Stomach (tissue), 9 donors: ENCODE data around the gene WNT3A. TPM values are rescaled to one million over a fixed set of nuclear protein-coding genes. Genes with fewer than 3 reads are reported as not detected.

Source experiments
- DNase-seq, 2 donors: peaks; one replicate each; pipeline versions ENCODE4 v3.0.0 to v3.0.0-alpha.2; 2013 to 2019
- H3K27ac ChIP-seq, 5 donors: fragments of 200-600 bp in 4 of 5; sonication (generic) in 4 of 5; one replicate each; pipeline ENCODE4 v1.5.1; 2013 to 2019; ENCODE audit warnings: mild to moderate bottlenecking in 1 of 5, moderate library complexity in 1 of 5
- H3K27me3 ChIP-seq, 3 donors: fragments of 200-600 bp; sonication (generic); one replicate each; pipeline ENCODE4 v1.5.1; 2017 to 2019; ENCODE audit warnings: mixed run types in 1 of 3
- H3K36me3 ChIP-seq, 4 donors: fragments of 200-600 bp; sonication (generic); 1 replicate in 3 of 4; 2 replicates in 1 of 4; pipeline ENCODE4 v1.5.1; 2016 to 2019
- H3K4me1 ChIP-seq, 4 donors: fragments of 200-600 bp; sonication (generic); one replicate each; pipeline ENCODE4 v1.5.1; 2016 to 2019
- H3K4me3 ChIP-seq, 4 donors: fragments of 200-600 bp; sonication (generic) in 3 of 4; one replicate each; pipeline ENCODE4 v1.5.1; 2016 to 2019; ENCODE audit warnings: mild to moderate bottlenecking in 1 of 4
- H3K9me3 ChIP-seq, 4 donors: fragments of 200-600 bp; sonication (generic); one replicate each; pipeline ENCODE4 v1.5.1; 2016 to 2019
- EP300 ChIP-seq: sonication (generic); formaldehyde crosslinking; IDR thresholded peaks from one replicate; pipeline ENCODE4 v1.6.1; 2017; ENCODE audit warnings: antibody characterized with exemption
- POLR2A ChIP-seq, 4 donors: fragments of 450-650 bp; IDR thresholded peaks; one replicate each; pipeline ENCODE4 v1.6.1; 2016; ENCODE audit warnings: antibody characterized with exemption in 4 of 4, control low read depth in 2 of 4, mild to moderate bottlenecking in 1 of 4, moderate library complexity in 1 of 4
- POLR2AphosphoS5 ChIP-seq, 3 donors: sonication (generic); formaldehyde crosslinking; IDR thresholded peaks; one replicate each; pipeline ENCODE4 v1.6.1; 2016; ENCODE audit warnings: antibody characterized with exemption in 3 of 3
- WGBS, 5 donors: extraction: QIAGEN DNeasy Blood & Tissue Kit in 3 of 5; methylation state at CpG; one replicate each; pipeline versions ENCODE4 v1.1.5 to v1.1.7; 2013 to 2018; 5-methylcytosine and 5-hydroxymethylcytosine counted together
- intact Hi-C: fragments of 100-400 bp; cut with DNase I; formaldehyde crosslinking; loops from one replicate; pipeline ENCODE4 v1.15.1; 2023; ENCODE audit warnings: low total_unique reads
- polyA plus RNA-seq, 3 donors: library from polyadenylated mRNA; stranded (reverse); fragments of 200-250 nt; gene quantifications; one replicate each; pipeline ENCODE4 v1.2.3, GENCODE V29; 2013
- total RNA-seq, 5 donors: library from RNA; depleted of rRNA; stranded (reverse); fragments of >200 nt; gene quantifications; one replicate each; pipeline versions ENCODE4 v1.1.0 to v1.2.3, GENCODE V29; 2014 to 2016
- TF ChIP-seq, protein P1 (sequence below), 7 experiments: fragments of 450-650 bp in 4 of 7; fragments of 200-600 bp in 3 of 7; sonication (generic) in 3 of 7; IDR thresholded peaks; one replicate each; pipeline ENCODE4 v1.5.1; 2016 to 2019; ENCODE audit warnings: antibody characterized with exemption in 7 of 7, control low read depth in 2 of 7, mild to moderate bottlenecking in 1 of 7
- donor health status: healthy with polysubstance abuse.
- donor health status: Bipolar disorder and iron deficiency.
- donor health status: healthy.

Gene WNT3A
- total and polyA plus RNA-seq, 8 donors = 0.31 to 0.90 TPM; not detected in 6

DNA sequence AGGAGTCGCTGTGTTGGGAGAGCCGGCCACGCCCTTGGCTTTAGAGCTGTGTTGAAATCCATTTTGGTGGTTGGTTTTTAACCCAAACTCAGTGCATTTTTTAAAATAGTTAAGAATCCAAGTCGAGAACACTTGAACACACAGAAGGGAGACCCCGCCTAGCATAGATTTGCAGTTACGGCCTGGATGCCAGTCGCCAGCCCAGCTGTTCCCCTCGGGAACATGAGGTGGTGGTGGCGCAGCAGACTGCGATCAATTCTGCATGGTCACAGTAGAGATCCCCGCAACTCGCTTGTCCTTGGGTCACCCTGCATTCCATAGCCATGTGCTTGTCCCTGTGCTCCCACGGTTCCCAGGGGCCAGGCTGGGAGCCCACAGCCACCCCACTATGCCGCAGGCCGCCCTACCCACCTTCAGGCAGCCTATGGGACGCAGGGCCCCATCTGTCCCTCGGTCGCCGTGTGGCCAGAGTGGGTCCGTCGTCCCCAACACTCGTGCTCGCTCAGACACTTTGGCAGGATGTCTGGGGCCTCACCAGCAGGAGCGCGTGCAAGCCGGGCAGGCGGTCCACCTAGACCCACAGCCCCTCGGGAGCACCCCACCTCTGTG, 91.6 kb downstream of the WNT3A start:
- no peaks in the 10 kb centered on the region for H3K27me3 ChIP-seq
- peaks cover 15 to 60% (median 54%) of the 10 kb centered on the region in 4 donors for H3K4me1 ChIP-seq
- H3K27ac ChIP-seq = no peak overlapping the region
- intact Hi-C loops = loop anchor here (10.0 kb wide), 1 partner anchor 46 kb away; the partner anchor contains the start of genes GJC2 and GUK1
- peaks cover 49 to 64% (median 58%) of the 10 kb centered on the region in 4 donors for H3K36me3 ChIP-seq
- no peak overlapping the region for H3K4me3 ChIP-seq
- no peak for DNase-seq
- H3K9me3 ChIP-seq = peaks cover 0 to 13% (median 8%) of the 10 kb centered on the region in 4 donors
- TF ChIP-seq POLR2AphosphoS5 (IDR thresholded peaks at IDR 0.05) (no peak), POLR2A (IDR thresholded peaks at IDR 0.05) (no peak)
- TF ChIP-seq, protein P1, sequence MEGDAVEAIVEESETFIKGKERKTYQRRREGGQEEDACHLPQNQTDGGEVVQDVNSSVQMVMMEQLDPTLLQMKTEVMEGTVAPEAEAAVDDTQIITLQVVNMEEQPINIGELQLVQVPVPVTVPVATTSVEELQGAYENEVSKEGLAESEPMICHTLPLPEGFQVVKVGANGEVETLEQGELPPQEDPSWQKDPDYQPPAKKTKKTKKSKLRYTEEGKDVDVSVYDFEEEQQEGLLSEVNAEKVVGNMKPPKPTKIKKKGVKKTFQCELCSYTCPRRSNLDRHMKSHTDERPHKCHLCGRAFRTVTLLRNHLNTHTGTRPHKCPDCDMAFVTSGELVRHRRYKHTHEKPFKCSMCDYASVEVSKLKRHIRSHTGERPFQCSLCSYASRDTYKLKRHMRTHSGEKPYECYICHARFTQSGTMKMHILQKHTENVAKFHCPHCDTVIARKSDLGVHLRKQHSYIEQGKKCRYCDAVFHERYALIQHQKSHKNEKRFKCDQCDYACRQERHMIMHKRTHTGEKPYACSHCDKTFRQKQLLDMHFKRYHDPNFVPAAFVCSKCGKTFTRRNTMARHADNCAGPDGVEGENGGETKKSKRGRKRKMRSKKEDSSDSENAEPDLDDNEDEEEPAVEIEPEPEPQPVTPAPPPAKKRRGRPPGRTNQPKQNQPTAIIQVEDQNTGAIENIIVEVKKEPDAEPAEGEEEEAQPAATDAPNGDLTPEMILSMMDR (IDR thresholded peaks at IDR 0.05) = no peak
- WGBS, 5 donors = 87 to 89% (median 88%) methylated on average over 22 to 28 of the region's 28 CpGs

DNA sequence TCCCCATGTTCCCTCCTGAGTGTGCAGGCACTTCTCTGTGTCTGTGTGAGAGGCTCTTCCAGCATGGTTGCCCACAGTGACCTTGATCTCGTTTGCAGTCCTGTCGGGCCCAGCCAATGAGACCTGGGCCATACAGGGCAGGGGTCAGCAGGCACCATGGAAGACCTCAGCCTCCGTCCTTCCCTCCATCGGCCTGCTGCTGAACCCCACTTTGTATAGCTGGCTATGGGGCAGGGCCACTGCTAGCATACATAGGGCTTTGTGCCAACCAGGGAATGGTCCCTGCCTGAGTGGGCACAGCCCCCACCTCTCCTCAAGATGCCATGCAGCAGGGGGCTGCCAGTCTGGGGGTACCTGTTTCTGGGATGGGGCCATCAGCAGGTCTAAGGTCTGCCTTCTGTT, 92.5 kb downstream of the WNT3A start:
- DNase-seq = no peak
- no peak overlapping the region for H3K4me3 ChIP-seq
- TF ChIP-seq POLR2AphosphoS5 (IDR thresholded peaks at IDR 0.05) (no peak), EP300 (no peak), POLR2A (IDR thresholded peaks at IDR 0.05) (no peak)
- TF ChIP-seq, protein P1 (IDR thresholded peaks at IDR 0.05) = no peak
- no peak overlapping the region for H3K27ac ChIP-seq
- 48 to 64% (median 54%) methylated on average over 3 to 4 of the region's 4 CpGs for WGBS, 5 donors
- peaks cover 49 to 63% (median 58%) of the 10 kb centered on the region in 4 donors for H3K36me3 ChIP-seq
- H3K4me1 ChIP-seq = peaks cover 20 to 68% (median 62%) of the 10 kb centered on the region in 4 donors
- peaks cover 0 to 8% (median 6%) of the 10 kb centered on the region in 4 donors for H3K9me3 ChIP-seq
- H3K27me3 ChIP-seq = no peaks in the 10 kb centered on the region
- intact Hi-C loops = loop anchor here (10.0 kb wide), 1 partner anchor 45 kb away; the partner anchor contains the start of genes GJC2 and GUK1

DNA sequence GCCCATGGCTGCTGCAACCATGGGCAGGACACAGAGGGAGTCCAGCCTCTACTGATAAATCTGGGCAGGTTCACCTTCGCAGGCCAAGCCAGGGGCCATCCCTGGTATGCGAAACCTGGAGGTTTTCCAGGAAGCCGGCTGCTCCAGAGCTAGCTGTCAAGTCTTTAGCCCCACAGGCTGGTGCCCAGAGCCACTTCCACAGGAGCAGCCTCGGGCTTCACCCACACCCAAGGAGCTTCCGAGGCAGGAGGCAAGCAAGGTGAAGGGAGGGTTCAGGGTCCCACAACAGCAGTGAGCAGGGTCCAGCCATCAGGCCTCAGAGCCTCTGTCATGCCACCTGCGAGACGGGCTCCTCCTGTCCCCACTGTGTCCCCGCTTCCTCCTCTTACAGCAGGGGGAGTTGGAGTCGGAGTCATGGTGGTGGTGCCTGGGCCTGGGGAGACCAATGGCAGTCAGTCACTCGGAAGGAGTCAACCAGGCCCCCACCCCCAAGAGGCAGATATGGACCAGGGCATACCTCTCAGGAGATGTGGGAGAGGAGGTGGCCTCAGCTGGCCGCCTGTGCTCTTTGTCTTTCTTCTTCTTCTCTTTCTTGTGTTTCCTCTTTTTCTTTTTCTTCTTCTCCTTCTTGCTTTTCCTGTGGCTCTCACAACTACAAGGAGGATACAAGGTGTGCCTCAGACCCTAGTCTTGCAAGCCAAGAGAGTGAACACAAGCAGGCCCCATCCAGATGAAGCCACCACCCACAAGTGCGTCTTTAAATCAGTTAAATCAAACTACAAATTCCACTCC, 94.2 kb downstream of the WNT3A start:
- peak in 1 of 2 donors; percentile 45 for DNase-seq
- H3K27me3 ChIP-seq = no peaks in the 10 kb centered on the region
- peak overlapping the region in 4 of 5 donors; percentile 90 to 96 (median 95) for H3K27ac ChIP-seq
- no peaks in the 10 kb centered on the region for H3K9me3 ChIP-seq
- intact Hi-C loops = no loop called here
- peaks cover 20 to 63% (median 53%) of the 10 kb centered on the region in 4 donors for H3K4me1 ChIP-seq
- TF ChIP-seq POLR2AphosphoS5 (IDR thresholded peaks at IDR 0.05) (no peak), EP300 (no peak), POLR2A (IDR thresholded peaks at IDR 0.05) (no peak)
- TF ChIP-seq, protein P1 (IDR thresholded peaks at IDR 0.05) = no peak
- H3K4me3 ChIP-seq = peak overlapping the region in 1 of 4 donors; percentile 88
- peaks cover 51 to 64% (median 57%) of the 10 kb centered on the region in 4 donors for H3K36me3 ChIP-seq
- 57 to 71% (median 62%) methylated on average over 9 to 12 of the region's 12 CpGs for WGBS, 5 donors

DNA sequence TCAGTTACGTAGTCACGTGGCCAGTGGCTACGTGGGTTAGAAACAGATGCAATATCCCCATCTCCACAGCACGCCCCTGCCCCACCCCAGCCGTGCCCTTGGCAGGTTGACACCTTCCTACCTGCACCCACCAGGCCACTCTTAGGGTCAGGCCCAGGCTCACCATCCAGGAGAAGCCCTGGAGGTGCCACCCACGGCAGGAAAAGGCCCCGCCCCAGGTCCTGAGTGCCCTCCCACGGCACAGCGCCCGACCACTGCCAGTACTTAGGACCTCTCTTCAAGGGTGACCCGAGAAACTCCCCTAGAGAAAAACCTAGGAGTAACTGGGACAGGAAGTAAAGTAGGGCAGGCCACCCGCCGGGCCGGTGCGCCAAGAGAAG, 94.8 kb downstream of the WNT3A start:
- no peak for DNase-seq
- TF ChIP-seq POLR2AphosphoS5 (IDR thresholded peaks at IDR 0.05) (no peak), EP300 (no peak), POLR2A (IDR thresholded peaks at IDR 0.05) (no peak)
- TF ChIP-seq, protein P1 (IDR thresholded peaks at IDR 0.05) = no peak
- no peaks in the 10 kb centered on the region for H3K27me3 ChIP-seq
- WGBS, 5 donors = 20 to 30% (median 27%) methylated on average over 10 to 15 of the region's 15 CpGs
- H3K27ac ChIP-seq = peak overlapping the region; percentile 90 to 96 (median 95)
- peaks cover 51 to 64% (median 57%) of the 10 kb centered on the region in 4 donors for H3K36me3 ChIP-seq
- H3K4me3 ChIP-seq = peak overlapping the region; percentile 78 to 90 (median 88)
- intact Hi-C loops = no loop called here
- H3K4me1 ChIP-seq = peaks cover 20 to 57% (median 47%) of the 10 kb centered on the region in 4 donors
- H3K9me3 ChIP-seq = no peaks in the 10 kb centered on the region
